Renal pelvis (tissue), 4 donors: Measurements from ENCODE around the gene HERC2. TPM values are rescaled to one million over a fixed set of nuclear protein-coding genes. Genes with fewer than 3 reads are reported as not detected.

Experiments used
- DNase-seq: peaks from one replicate; pipeline ENCODE4 v3.0.0-alpha.2; 2013
- polyA plus RNA-seq, 3 donors: library from polyadenylated mRNA; unstranded; fragments of 120-200 nt; gene quantifications; one replicate each; pipeline ENCODE4 v1.2.1, GENCODE V29; 2013; ENCODE audit not compliant: insufficient read length in 3 of 3

HERC2 gene
- polyA plus RNA-seq, 3 donors: 48.7 to 73.3 (median 61.2) TPM

DNA sequence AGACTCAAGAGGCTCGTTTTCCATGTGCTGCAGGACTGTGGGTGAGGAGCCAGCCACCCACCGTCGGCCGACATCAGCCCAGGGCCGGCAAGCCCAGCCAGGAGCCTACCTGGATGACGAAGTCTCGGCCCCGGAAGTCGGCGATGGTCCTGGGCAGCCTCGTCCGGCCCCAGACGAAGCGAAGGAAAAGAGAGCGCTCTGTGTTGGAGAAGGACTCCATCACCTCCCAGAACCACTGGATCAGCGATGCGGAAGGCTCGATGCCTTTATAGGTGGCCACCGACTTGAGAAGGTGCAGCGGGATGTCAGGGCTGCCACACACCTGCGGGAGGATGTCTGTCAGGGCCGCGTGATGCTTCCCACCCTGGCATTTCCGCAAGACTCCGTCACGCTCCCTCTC lies 209.0 kb downstream of the HERC2 start:
- DNase-seq: no peak

DNA sequence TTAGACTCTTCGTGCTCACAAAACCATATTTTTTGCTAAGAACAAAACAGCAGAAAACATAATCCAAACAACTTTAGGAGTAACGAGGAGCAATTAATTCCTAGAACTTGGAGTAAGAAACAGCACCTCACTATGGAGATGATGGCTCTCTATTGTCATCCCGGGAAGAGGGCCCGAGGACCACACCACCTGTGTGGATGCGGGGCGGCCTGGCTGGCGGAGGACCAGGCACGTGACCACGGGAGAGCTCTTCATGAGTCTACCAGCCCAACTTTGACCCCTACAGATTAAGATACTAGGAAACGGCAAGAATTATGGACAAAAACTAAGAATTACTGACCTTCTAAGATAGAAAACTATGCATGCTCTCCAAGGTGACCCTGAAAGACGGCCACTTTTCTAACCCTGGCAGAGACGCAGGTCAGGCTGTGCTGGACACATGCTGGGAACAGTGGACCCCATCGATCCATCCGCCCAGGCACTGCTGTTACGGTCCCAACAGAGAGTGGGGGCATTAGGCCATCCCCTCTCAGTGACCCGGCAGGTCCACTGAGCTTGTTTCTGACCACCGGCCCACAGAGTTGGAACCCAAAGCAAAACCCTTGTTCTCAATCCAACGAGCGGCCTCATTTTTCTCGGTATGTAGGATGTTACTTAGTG lies 209.7 kb downstream of the HERC2 start:
- no peak for DNase-seq

DNA sequence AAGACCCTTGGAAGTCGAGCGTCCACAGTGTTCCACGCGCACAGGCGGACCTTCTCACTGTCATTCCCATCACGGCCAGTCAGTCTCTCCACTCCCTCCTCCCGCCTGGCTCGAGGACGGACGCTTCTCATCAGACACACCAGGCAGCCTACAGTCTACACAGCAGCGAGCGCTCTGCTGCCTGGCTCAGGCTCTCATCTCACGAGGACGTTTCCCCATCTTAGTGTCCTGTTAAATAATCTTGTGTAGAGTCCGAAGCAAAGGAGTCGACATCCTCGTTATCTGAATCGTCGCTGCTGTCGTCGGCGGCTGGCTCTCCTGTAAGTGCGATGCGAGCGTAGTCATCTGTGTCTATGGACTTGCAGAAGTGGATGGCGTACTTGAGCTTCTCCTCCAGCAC lies 210.4 kb downstream of the HERC2 start:
- DNase-seq: no peak

DNA sequence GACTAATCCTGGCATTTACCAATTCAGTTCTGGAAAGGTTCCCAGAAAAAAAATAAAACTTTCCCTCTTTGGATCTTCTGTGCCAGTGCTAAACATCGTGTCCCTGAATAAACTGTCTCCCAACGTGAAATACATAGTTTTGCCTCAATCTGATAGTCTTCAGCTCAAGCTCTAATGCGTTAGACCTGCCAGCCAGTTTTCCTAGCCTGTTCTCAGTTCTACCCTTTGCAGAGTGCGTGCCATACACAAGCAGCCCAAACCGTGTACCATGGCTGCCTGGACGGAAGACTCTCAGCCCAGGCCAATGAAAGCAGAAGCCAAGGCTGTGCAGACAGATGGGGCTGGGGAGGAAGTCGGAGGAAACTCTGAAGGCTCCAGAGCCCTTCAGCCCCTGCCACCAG lies 211.5 kb downstream of the HERC2 start:
- no peak for DNase-seq

DNA sequence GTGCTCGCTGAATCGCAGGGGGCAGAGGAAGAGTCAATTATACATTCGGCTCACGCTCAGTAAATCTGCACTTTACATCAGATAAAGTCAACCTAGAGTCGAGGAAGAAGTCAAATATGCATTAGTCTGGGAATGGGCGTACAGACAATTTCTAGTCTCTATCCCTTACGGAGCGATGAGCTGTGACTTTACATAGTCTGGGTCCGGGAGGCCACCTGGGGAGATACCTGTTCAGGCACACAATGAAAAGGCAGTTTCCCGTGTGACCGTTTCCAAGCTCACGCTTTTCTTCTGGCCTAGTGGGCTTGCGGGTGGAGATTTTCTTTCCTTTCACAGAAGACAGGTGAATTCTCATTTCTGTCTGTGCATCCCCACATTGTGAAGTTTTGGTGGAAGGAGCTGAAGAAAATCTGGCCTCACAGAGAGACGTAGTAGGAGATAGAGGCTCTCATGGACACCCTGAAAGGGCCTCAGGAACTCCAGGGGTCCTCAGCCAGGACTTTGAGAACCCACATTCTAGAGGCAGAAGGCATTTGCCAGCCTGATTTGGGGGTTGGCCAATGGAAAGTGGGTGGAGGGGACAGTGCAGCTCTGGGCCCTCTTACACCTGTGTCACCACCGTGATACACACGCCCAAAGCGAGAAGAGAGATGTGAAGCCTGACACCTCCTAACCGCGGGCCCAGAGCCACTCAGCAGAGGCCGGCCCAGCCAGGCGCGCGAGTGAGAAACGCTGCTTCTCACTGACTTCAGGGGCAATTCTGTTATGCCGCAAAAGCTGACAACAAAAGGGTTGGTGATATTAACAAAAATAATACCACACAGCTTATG lies 212.1 kb downstream of the HERC2 start:
- no peak for DNase-seq

DNA sequence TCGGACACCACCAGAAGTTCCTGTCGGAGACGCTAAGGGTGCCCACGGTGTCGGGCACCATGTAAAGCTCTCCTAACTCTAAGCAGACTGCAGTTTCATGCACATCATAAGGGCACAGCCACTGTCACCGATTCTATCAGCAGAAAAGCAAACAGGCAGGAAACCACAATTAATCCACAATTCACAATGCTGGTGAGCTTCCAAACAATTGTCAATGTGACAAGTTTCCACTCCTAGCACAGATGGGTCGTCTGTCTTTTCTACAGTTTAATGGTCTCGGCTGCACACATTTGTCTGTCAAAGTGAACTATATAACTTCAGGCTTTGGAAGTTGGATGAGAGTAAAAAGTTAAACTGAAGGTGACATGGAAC lies 214.1 kb downstream of the HERC2 start:
- DNase-seq: no peak

DNA sequence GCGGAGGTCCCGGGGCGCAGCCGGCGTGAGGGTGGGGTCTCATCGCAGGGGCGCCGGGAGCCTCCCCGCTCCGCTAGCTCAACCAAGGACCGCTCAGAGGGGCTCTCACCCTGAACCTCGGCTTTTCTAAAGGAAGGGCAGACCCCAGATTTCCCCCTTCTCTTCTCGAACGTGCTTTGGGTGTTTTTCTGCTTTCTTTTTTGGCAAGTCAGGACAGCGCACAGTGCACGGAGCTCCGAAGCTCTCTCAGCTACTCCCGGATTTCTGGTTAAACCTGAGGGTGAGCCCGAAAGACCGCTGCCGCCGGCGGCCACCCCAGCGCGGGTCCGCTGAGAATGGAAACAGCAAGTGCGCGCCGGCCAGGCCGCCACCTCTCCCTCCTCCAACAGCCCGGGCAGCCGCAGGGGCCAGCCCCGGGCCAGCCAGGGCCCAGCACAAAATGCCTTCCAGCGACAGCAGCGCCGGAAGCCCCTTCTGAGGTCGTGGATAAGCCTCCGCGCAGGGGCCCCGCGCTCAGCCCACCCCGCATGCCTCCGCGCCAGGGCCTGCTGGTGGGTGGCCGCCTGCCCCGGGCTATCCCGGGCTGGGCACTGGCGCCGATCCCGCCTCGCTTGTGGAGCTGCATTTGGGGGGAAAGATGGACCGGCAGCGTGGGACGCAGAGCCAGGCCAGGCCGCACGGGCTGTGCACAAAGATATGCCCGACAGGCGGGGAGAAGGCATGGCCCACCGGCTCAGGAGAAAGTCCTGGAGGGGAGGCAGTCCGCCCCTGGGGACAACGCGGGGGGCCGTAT lies 214.7 kb downstream of the HERC2 start:
- no peak for DNase-seq

DNA sequence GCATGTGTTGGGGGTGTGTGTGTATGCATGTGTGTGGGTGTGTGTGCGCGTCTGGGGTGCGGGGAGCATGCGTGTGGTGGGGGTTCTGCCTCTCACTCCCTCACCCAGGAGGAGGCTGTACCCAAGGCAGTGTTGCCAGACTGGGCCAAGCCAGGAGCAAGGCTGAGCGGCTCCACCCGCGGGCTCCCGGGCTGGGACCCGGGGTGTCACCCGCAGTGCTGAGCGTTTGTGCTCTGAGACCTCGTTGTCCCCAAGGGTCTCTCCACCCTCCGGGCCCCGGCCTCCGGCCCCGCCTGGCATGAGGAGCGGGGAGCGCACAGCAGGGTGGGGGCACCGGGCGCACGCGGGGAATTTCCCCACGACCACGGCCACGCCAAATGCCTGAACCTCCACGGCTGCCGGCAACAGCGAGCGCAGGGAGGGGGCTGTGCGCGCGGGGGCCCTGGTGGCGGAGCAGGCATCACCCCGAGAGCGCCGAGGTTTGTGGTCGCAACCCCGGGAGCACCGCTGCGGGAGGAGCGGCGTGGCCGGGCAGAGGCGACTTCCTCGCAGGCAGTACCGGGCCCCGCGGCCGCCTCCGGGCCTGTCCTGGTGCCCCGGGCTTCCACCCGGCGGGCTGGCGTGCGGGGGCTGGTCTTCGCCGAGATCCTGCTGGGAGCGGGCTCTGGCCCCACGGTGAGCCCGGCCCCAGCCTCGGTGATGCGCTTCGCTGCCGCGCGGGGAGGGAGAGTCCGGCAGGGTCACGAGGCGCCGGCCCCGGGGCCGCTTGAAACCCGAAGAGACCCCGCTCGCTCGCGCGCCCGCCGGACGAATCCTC lies 215.5 kb downstream of the HERC2 start:
- DNase-seq: no peak

DNA sequence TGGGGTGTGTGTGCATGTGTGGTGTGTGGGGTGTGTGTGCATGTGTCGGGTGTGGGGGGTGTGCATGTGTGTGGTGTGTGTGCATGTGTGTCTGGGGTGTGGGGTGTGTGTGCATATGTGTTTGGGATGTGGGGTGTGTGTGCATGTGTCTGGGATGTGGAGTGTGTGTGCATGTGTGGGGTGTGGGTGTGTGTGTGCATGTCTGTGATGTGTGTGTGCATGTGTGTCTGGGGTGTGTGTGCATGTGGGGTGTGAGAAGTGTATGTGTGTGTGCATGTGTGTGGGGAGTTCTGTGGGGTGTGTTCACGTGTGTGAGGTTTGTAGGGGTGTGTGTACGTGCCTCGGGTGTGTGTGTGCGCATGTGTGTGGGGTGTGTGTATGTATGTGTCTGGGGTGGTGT lies 216.2 kb downstream of the HERC2 start:
- DNase-seq: no peak

DNA sequence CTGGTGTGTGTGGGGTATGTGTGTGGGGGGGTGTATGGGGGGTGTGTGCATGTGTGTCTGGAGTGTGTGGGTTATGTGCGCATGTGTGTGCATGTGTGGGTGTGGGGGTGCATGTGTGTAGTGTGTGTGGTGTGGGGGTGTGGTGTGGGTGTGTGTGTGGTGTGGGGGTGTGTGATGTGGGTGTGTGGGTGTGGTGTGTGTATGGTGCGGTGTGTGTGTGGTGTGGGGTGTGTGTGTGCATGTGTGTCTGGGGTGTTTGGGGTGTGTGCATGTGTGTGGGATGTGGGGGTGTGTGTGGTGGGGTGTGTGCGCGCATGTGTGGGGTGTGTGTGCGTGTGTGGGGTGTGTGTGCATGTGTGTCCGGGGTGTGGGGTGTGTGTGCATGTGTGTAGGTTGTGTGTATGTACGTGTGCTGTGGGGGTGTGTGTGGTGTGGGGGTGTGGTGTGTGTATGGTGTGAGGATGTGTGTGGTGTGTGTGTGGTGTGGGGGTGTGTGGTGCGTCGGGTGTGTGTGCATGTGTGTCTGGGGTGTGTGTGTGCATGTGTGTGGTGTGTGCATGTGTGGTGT lies 216.7 kb downstream of the HERC2 start:
- no peak for DNase-seq

DNA sequence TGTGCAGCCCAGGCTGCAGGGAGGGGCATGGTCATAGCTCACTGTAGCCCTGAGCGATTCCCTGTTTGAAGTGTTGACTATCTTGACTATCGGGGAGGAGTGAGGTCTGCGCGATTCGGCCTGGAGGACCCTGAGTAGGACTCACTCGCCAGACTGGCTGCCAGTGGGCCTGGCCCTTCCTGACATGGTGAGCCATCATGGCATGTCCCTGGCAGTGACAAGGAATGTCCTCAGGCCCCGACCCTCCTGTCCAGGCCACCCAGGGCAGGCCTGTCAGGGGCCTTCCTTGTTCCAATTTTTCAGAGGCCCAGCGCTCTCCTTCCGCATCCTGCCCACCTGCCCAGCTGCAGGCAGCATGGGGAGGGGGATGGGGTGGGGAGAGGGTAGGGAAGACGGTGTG lies 217.7 kb downstream of the HERC2 start:
- DNase-seq: no peak

DNA sequence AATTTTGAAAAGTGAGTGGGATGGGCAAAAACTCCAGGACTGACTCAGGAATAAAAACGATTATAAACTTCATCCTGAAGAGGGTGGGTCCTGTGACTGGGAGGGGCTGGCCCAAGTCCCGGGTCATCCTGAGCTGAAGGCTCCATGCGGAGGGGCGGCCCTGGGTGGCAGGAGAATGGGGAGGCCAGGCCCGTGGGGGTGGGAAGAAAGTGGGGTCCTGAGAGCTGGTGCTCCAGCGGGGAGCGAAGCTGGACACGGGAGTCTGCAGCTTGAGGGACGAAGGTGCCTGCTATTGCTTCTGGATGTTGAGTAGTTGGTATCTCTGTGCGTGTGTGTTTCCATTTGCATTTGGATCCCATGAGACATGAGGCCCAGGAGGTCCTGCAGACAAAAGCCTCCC lies 218.1 kb downstream of the HERC2 start:
- no peak for DNase-seq

DNA sequence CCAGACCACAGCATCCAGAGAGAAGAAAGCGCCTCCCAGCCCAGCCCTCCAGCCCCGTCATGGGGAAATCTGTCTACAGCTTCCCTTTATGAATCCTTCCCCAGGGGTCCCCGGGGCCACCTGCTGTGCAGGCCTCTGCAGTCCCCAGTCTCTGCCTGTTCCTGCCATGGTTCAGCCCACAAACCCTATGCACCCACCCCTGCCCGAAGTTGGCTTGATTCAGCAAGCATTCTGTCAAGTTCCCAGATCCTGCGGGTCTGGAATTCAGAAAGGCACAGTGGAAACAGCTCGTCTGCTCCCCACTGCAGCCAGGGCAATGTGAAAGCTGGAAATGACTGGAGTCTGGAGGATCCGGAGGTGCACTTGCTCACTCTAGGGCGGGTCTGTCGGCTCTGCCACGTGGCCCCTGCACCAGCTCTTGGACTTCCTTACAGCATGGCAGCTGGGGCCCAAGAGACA lies 220.0 kb downstream of the HERC2 start:
- DNase-seq: no peak

DNA sequence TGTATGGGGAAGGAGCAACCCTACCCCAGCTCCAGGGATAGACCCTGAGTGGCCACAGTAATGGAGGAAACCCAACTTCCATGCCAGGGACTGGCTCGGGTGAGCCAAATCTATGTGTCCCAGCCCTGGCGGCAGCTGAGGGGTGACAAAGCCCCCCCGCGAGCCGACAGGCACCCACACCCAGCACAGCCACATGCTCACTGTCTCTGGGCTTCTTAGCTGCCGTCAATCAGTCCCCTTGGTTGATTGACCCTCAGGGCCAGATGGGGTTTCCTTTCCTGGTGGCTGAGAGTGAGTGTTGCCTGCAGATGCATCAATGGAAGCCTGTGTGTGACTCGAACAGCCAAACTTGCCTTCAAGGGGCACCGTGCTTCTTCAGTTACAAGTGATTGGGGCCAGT lies 220.8 kb downstream of the HERC2 start:
- no peak for DNase-seq

DNA sequence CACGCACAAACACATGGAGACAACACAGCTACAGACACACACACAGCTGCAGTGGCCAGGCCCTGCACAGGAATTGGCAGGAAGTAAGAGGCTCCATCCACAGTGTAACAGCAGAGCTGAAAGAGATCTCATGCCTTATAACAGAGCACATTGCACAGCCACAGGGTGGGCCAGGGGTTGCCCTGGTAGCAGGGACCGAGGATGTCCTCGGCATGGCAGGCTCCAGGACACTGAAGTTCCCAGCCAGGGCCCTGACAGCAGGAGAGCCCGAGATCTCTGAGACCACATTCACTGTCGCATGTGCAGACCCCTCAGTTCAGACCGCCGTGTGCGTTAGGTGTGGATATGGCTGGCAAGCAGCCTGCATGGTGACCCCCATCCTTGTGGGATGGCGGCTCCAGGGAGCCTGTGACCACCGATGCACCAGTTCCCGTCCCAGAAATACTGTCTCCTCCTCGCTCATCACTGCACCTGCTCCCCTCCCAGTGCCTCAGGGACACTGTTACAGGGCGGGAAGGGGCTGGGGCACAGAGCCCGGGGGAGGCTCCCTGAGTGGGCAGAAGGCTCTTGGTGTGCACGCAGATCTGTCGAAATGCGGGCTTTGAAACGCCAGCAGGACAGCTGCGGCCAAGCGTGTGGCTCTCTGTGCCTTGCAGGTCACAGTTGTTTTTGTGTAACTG lies 221.3 kb downstream of the HERC2 start:
- no peak for DNase-seq

DNA sequence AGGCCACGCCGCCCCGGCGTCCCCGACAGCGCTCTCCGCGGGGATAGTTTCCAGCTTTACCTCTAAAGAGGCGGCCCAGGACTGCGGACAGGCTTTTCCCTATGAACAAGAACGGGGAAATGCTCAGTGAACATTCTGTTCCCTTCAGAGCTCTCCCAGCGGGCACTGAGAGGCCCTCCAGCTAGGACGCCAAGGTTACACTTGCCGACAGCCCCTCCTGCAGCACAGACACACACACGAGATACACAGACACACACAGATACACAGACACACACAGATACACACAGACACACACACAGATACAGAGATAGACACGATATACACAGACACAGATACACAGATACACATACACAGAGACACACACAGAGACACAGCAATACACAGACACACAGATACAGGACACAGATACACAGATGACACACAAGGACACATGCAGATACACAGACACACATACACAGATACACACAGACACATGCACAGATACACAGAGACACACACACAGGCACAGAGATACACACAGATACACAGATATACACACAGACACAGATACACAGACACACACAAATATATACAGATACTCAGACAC lies 222.3 kb downstream of the HERC2 start:
- DNase-seq: no peak

DNA sequence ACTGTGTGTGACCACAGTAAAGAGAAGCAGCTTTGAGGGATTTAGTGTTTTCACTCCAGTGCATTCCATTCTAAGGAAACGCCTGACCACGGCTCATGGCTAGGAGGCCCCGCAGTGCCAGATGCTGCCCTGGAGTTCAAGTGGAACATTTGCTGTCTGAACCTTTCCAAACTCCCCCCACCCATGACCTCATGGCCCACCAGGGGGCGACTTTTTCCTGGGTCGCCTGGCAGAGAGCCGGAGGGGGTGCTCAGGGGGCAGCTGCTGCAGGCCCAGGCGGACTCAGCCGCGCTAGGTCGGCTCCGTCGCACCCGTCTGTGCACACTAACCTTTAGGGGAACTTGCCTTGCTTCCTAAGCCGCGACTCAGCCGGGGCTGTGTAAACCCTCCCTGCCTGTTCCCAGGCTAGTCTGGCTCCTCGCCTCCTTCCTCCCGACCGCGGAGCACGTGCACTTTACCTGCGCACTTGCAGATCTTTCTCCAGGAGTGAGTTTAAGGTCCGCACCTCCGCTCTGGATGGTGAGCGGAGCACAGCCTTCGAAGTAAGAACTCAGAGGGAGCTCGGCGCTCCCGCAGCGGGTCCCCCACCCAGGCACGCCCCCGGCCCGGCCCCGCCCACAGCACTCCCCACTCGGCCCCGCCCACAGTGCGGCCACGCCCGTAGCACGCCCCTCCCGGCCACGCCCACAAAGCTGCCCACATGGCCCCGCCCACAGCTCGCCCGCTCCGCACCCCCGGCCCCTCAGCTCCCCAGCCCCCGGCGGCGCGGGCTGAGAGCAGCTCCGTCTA lies 223.0 kb downstream of the HERC2 start, which contains the start of gene OCA2:
TSS of gene OCA2 (minus strand) at position 550 of the 789 bp plus-strand sequence. CDS start 17,441 bp downstream, outside the sequence.
- DNase-seq: peak; percentile 68

DNA sequence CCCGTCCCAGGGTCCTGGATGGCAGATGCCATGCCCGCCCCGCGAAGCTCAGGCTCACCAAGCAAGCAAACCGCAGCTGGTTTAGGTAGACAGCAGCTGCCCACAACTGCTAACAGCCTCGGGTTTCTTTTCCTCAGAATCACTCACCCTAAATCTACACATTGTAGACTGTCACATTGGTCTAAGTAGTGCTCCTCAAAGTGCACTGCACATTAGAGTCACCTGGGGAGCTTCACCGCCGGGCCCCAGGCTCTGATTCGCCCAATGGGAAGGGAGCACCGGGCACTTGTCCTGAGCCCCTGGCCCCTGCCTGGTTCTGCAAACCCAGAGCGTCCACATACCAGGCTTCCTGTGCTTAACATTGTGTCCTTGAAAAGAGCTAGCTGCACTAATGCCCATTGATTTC lies 223.6 kb downstream of the HERC2 start:
- DNase-seq: no peak

DNA sequence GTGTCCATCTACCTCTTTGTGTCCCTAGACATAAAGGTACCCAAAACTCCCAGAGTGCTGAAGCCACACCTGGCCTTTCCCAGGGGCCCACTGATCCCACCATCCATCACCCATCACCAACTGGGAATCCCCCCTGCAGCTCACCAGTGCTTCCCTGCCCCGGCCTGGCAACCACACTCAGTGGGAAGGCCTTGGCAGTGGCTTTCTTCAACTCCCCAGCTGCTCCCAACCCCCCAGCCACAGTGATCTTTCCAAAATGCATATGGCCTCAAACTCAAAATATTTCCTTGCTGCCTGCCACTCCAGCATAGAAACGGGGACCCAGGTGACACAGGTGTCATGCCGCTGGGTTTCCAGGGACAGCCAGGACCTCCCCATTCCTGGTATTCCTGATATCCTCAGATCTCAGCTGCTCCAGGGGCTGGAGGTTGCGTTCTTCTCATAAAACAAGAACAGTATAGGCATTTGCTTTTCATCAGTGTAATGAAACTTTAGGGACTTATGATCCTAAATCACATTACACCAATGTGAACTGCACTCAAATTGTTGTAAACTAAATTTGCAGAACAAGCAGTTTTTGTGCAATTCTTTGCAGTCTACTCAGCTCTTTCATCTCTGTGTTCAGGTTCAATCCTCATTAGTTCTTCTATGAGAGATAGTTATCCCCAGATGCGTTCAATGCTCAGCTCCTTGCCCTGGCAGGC lies 224.2 kb downstream of the HERC2 start:
- DNase-seq: no peak
